GM18499 (cell line): ENCODE measurements around the gene NAMPT.

Experiments used
- ATAC-seq: cut with Tn5 transposase; IDR thresholded peaks from one replicate; pipeline ENCODE4 v1.9.1; 2021; ENCODE audit warnings: moderate number of reproducible peaks; ENCODE audit not compliant: insufficient read depth, unreplicated experiment

The NAMPT gene

GRCh38 chr7:106277976-106278375 is 6.8 kb downstream of the NAMPT start:
- ATAC-seq, result no peak

GRCh38 chr7:106276513-106276912 is 8.3 kb downstream of the NAMPT start:
- ATAC-seq, result no peak

DNA sequence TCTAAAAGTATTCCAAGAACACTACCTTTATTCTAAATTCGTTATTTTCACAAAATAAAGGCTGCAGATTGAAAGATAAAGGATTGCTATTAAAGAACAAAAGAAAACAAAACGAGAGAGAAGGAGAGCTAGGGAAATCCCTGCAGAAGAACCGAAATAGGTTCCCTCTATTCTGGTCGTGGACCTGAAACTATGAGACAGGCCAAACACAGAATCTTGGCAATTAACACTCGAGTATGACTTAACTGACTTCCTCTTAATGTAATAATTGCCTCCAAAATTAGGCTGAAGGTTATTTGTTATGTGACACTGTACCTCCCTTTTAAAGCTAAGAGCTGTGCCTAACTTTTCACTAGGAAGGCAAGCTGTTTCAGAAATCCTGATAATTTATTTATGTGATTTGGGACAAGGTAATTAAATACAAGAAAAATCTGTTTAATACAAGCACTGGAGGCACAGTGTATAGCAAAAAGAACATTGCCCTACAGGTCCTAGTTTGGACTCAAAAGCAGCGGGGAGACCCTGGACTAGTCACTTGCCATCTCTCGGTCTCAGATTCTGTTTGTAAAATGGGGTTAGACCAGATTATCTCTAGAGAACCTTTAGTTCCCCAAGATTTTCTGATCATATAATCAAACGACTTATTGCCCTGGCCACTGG is 11.6 kb downstream of the NAMPT start:
- ATAC-seq, result peak; percentile 52

GRCh38 chr7:106270122-106270977 is 14.4 kb downstream of the NAMPT start:
- ATAC-seq, result no peak

DNA sequence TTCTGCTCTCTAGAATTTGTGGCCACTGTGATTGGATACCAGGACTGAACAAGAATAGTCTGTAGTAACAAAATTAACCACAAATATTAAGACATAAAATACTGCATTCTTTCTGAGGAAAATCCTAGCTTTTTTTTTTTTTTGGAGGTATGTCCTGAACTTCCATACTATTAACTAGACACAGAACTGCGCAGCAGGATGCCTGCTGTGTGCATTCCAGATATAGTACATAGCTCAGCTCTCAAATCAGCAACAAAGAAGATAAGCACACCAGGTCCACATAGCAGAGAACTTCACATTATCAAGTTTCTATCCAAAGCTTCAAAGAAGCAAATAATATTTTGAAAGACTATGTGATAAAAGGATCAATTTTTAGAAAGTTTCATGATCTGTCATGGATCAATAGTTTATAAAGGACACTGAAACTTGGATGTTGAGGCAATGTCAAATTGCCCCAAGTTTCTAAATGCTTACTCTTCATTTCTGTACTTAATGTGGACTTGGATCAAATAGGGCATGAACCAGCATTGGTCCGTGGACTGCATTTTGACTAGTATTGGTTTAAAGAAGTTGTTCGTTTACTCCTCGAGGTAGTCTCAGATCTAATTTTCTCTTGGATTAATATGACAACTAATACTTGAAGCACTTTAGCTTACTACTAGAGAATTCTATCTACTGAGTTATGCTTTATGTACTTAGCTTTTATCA is 15.4 kb downstream of the NAMPT start:
- no peak for ATAC-seq

DNA sequence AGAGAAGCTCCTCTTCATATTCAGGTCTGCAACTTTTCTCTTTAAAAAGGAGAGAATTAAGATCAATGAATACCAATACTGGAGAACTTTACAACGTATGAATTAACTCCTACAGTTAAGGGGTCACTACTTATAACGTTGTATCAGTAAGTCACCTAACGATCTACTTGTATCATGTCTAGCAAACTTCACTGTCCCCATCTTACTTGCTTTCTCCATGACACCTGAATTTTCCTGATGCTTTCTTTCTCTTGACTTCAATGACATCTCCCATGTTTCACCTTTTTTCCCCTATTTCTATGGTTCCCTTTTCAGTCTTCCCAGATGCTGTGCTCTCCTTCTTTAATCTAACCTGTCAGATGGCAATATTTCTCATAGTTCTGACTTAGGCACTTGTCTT is 19.6 kb downstream of the NAMPT start:
- ATAC-seq, result no peak

GRCh38 chr7:106262221-106262881 is 22.4 kb downstream of the NAMPT start:
- no peak for ATAC-seq

DNA sequence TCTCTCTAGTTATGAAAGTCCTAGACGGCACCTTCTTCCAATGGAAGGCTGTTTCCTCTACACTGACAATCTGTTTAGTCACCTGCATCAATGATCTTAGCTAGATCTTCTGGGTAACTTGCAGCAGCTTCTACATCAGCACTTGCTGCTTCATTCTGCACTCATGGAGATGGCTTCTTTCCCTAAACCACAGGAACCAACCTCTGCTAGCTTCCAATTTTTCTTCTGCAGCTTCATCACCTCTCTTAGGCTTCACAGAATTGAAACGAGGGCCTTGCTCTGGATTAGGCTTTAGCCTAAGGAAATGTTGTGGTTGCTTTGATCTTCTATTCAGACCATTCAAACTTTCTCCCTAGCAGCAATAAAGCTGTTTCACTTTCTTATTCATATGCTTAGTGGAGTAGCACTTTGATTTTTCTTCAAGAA is 24.6 kb downstream of the NAMPT start:
- no peak for ATAC-seq

GRCh38 chr7:106258789-106259188 is 26.0 kb downstream of the NAMPT start:
- no peak for ATAC-seq

DNA sequence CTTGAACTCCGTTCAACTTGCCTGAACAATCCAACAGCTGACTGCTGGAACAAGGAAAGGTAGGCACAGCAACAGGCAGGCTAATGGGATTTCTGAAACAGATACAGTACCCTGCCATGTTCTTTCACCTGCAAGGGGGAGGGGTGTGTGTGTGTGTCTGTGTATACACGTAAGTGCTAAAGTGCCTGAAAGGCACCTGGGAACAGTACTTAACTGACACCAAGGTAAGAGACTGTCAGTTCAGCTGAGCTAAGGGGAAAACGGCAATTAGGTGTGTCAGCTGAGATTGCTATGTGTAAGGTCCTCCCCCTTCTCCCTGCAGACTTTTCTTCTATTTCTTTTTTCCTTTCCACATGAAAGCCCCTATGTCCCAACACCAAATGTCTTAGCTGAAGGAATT is 27.0 kb downstream of the NAMPT start:
- no peak for ATAC-seq

- ATAC-seq, result no peak
Observed at GRCh38 chr7:106256144-106256543, 28.6 kb downstream of the NAMPT start.

GRCh38 chr7:106255246-106255645 is 29.5 kb downstream of the NAMPT start:
- no peak for ATAC-seq

GRCh38 chr7:106254525-106255116 is 30.2 kb downstream of the NAMPT start:
- ATAC-seq, result no peak

- no peak for ATAC-seq
Observed at GRCh38 chr7:106252568-106252967, 32.2 kb downstream of the NAMPT start.

GRCh38 chr7:106249488-106249887 is 35.3 kb downstream of the NAMPT start:
- ATAC-seq, result no peak

GRCh38 chr7:106248600-106248999 is 36.2 kb downstream of the NAMPT start:
- no peak for ATAC-seq

- no peak for ATAC-seq
Observed at GRCh38 chr7:106247841-106248240, 36.9 kb downstream of the NAMPT start.

GRCh38 chr7:106246902-106247711 is 37.7 kb downstream of the NAMPT start:
- no peak for ATAC-seq

GRCh38 chr7:106243893-106244292 is 40.9 kb downstream of the NAMPT start:
- no peak for ATAC-seq
